Upper lobe of left lung (tissue), 4 donors: ENCODE measurements around the gene RAB24.

Source experiments
- CTCF ChIP-seq, 6 experiments: fragments of 450-650 bp in 4 of 6; fragments of 200-600 bp in 2 of 6; sonication (generic) in 2 of 6; IDR thresholded peaks; one replicate each; pipeline ENCODE4 v1.5.1; 2016 to 2019; ENCODE audit warnings: antibody characterized with exemption in 6 of 6
- EP300 ChIP-seq, 4 donors: sonication (generic); formaldehyde crosslinking; IDR thresholded peaks; one replicate each; pipeline ENCODE4 v1.5.1; 2017; ENCODE audit warnings: antibody characterized with exemption in 4 of 4, control low read depth in 2 of 4
- POLR2A ChIP-seq, 4 donors: fragments of 450-650 bp; IDR thresholded peaks; one replicate each; pipeline ENCODE4 v1.5.1; 2016 to 2017; ENCODE audit warnings: antibody characterized with exemption in 4 of 4, mild to moderate bottlenecking in 2 of 4
- POLR2AphosphoS5 ChIP-seq, 2 donors: sonication (generic); formaldehyde crosslinking; IDR thresholded peaks; one replicate each; pipeline ENCODE4 v1.5.1; 2017; ENCODE audit warnings: antibody characterized with exemption in 2 of 2

- TF ChIP-seq CTCF (IDR thresholded peaks at IDR 0.05) = peak in 2 of 6 experiments; percentile 4 to 30
- peak in 2 of 4 donors; percentile 24 to 84 for TF ChIP-seq EP300 (IDR thresholded peaks at IDR 0.05)
- TF ChIP-seq POLR2A (IDR thresholded peaks at IDR 0.05) = peak in 1 of 4 donors; percentile 3
- peak; percentile 57 to 76 for TF ChIP-seq POLR2AphosphoS5 (IDR thresholded peaks at IDR 0.05)
Observed at GRCh38 chr5:177306674-177307543, 3.4 kb upstream of the RAB24 start.
